Breast epithelium (tissue), 4 donors: ENCODE results near the gene SKP1. TPM values are rescaled to one million over a fixed set of nuclear protein-coding genes. Genes with fewer than 3 reads are reported as not detected.

Experiments used
- DNase-seq, 2 donors: peaks; one replicate each; pipeline ENCODE4 v3.0.0-alpha.2; 2019; ENCODE audit warnings: low spot score in 2 of 2
- H3K27ac ChIP-seq, 2 donors: fragments of 200-600 bp; sonication (generic) in 1 of 2; one replicate each; pipeline ENCODE4 v1.5.1; 2016 to 2019; ENCODE audit warnings: mild to moderate bottlenecking in 1 of 2
- H3K27me3 ChIP-seq, 2 donors: fragments of 200-600 bp; sonication (generic) in 1 of 2; one replicate each; pipeline versions ENCODE4 v1.5.1 to v1.6.0; 2017 to 2019; ENCODE audit warnings: control low read depth in 1 of 2, mild to moderate bottlenecking in 1 of 2
- H3K36me3 ChIP-seq: fragments of 200-600 bp; one replicate; pipeline ENCODE4 v1.5.1; 2019
- H3K4me1 ChIP-seq, 2 donors: fragments of 200-600 bp; sonication (generic); one replicate each; pipeline ENCODE4 v1.5.1; 2016 to 2019; ENCODE audit warnings: control low read depth in 1 of 2
- H3K4me3 ChIP-seq, 3 donors: fragments of 200-600 bp; sonication (generic); 1 replicate in 2 of 3; 2 replicates in 1 of 3; pipeline ENCODE4 v1.5.1; 2016 to 2019; ENCODE audit warnings: mild to moderate bottlenecking in 3 of 3, moderate library complexity in 2 of 3
- H3K9me3 ChIP-seq, 2 donors: fragments of 200-600 bp; sonication (generic) in 1 of 2; one replicate each; pipeline ENCODE4 v1.5.1; 2016 to 2019; ENCODE audit warnings: control low read depth in 1 of 2
- CTCF ChIP-seq, 3 donors: fragments of 450-650 bp; IDR thresholded peaks; one replicate each; pipeline ENCODE4 v1.5.1; 2016 to 2017; ENCODE audit warnings: antibody characterized with exemption in 3 of 3, mild to moderate bottlenecking in 3 of 3, moderate library complexity in 3 of 3
- POLR2A ChIP-seq: fragments of 450-650 bp; IDR thresholded peaks from one replicate; pipeline ENCODE4 v1.6.1; 2016; ENCODE audit warnings: antibody characterized with exemption, mild to moderate bottlenecking, moderate library complexity
- POLR2AphosphoS5 ChIP-seq, 3 donors: sonication (generic); formaldehyde crosslinking; IDR thresholded peaks; one replicate each; pipeline ENCODE4 v1.6.1; 2017; ENCODE audit warnings: antibody characterized with exemption in 3 of 3
- intact Hi-C: fragments of 100-400 bp; cut with DNase I; formaldehyde crosslinking; loops from one replicate; pipeline ENCODE4 v1.15.1; 2023; ENCODE audit warnings: low total_unique reads
- total RNA-seq, 3 donors: library from RNA; depleted of rRNA; stranded (reverse); fragments of >200 nt; gene quantifications; one replicate each; pipeline ENCODE4 v1.1.0, GENCODE V29; 2016

SKP1 gene
- total RNA-seq, 3 donors from 2014 or later = 158 to 291 (median 259) TPM

DNA sequence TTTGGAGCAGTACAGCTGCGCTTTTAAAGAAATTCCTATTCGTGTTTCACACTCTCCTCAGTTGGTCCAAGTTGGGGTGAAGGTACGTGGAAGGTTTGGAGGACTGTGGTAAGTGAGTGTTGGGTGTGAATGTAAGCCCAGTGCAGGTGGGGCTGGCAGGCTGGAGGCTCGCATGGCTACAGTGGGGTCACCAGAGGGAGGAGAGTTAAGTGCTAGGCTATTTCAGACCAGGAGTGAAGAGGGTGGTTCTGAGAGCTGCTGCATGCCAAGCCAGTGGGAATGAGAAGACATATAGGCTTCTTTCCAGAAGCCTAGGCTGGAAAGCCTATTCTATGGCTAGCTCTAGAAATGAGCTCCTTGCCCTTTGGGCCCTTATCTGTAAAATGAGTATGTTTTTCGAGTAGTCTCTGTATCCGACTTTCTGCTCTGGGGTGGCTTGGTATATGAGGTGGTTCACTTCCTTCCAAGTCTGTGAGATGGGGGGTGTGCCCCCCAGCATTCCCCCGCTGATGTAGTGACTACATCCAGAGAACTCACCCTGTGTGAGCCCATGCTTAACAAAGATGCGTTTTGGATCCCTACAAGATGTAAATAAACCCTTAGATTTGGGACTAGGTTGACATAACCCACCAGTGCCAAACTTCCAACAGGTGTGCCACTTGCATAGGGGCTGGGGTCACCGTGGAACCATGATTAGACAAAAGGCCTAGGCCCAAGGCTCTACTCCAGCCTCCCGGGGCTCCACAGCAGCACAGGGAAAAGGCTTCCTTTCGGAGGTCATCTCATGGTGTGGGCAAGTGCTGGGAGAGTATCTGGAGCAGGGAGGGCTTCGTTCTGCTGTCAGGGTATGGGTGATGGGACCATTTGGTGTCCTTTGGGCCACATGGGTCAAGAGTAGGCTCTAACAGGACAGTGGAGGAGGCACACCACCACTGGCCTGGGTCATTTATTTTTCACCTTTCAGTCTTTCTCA, 59.7 kb downstream of the SKP1 start:
- intact Hi-C loops = no loop called here
- no peak overlapping the region for H3K4me3 ChIP-seq
- H3K27me3 ChIP-seq = no peaks in the 10 kb centered on the region
- no peaks in the 10 kb centered on the region for H3K36me3 ChIP-seq
- H3K9me3 ChIP-seq = no peaks in the 10 kb centered on the region
- H3K27ac ChIP-seq = no peak overlapping the region
- H3K4me1 ChIP-seq = peaks cover 7 to 10% of the 10 kb centered on the region in 2 donors
- TF ChIP-seq POLR2A (no peak), POLR2AphosphoS5 (IDR thresholded peaks at IDR 0.05) (no peak), CTCF (IDR thresholded peaks at IDR 0.05) (no peak)
- no peak for DNase-seq

- H3K9me3 ChIP-seq = no peaks in the 10 kb centered on the region
- no peaks in the 10 kb centered on the region for H3K27me3 ChIP-seq
- peak overlapping the region in 1 of 2 donors; percentile 80 for H3K27ac ChIP-seq
- peaks cover 7 to 10% of the 10 kb centered on the region in 2 donors for H3K4me1 ChIP-seq
- no peaks in the 10 kb centered on the region for H3K36me3 ChIP-seq
- intact Hi-C loops = no loop called here
- no peak for TF ChIP-seq POLR2A
- no peak for DNase-seq
- H3K4me3 ChIP-seq = peak overlapping the region in 2 of 3 donors; percentile 59 to 83
Observed at GRCh38 chr5:134116286-134116685, 60.5 kb downstream of the SKP1 start.

GRCh38 chr5:134115806-134116175, 61.0 kb downstream of the SKP1 start:
- Histone ChIP-seq H3K27ac (peak overlapping the region; percentile 71 to 80), H3K27me3 (no peaks in the 10 kb centered on the region), H3K4me3 (peak overlapping the region in 2 of 3 donors; percentile 59 to 83), H3K4me1 (peaks cover 7 to 10% of the 10 kb centered on the region in 2 donors), H3K9me3 (no peaks in the 10 kb centered on the region), H3K36me3 (no peaks in the 10 kb centered on the region)
- TF ChIP-seq CTCF (IDR thresholded peaks at IDR 0.05) (no peak), POLR2AphosphoS5 (IDR thresholded peaks at IDR 0.05) (no peak), POLR2A (no peak)
- no peak for DNase-seq
- intact Hi-C loops = no loop called here

GRCh38 chr5:134114886-134115805, 61.6 kb downstream of the SKP1 start:
- H3K36me3 ChIP-seq = no peaks in the 10 kb centered on the region
- DNase-seq = no peak
- TF ChIP-seq POLR2A = no peak
- TF ChIP-seq POLR2AphosphoS5 (IDR thresholded peaks at IDR 0.05) = no peak
- no peak for TF ChIP-seq CTCF (IDR thresholded peaks at IDR 0.05)
- no peaks in the 10 kb centered on the region for H3K27me3 ChIP-seq
- H3K4me3 ChIP-seq = peak overlapping the region; percentile 47 to 83 (median 59)
- intact Hi-C loops = no loop called here
- H3K27ac ChIP-seq = peak overlapping the region; percentile 71 to 80
- H3K4me1 ChIP-seq = peaks cover 7 to 10% of the 10 kb centered on the region in 2 donors
- no peaks in the 10 kb centered on the region for H3K9me3 ChIP-seq
